Stimulated activated CD8-positive, alpha-beta memory T cell treated with anti-CD3 and anti-CD28 coated beads, Interleukin-12 subunit alpha, Interleukin-12 subunit beta, amount 100 ng/mL, for 1 hour (primary cell): ENCODE measurements around the gene MLPH.

Experiments used
- DNase-seq: peaks from one replicate; pipeline ENCODE4 v3.0.0-alpha.2; 2020; ENCODE audit warnings: low read depth

Gene MLPH

DNA sequence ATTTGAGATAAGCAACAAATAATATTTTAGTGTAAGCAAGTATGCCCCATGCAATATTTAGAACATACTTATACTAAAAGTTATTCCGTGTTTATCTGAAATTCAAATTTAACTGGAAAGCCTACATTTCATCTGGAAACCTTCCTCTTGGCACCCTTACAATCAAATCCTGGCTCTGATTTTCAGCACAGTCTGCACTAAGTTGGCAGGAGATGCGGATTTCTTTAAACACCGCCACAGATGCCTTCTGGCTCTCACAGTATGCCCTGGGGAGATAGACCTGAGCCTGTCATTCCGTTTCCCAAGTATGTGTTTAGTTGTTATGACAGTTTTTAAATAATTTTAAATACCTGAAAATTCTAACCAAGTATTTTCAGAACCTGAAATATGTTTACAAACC lies 7.3 kb upstream of the MLPH start:
- no peak for DNase-seq

DNA sequence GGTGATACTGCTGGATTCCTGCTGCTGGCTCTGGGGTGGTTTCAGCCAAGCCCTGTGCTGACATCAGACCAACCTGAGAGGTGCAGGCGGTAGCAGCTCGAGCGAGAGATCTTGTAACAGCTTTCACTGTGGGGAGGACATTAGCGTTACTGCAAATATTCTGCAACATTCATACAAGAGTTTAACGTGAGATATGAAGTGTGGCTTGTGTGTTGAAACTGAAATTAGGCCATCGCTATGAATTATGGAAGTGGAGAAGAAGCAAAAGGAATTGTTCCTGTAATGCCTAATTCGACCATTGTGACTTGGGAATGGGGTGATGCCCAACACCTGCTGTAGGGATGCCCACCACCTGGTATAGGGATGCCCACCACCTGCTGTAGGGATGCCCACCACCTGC lies 6.5 kb upstream of the MLPH start:
- no peak for DNase-seq

DNA sequence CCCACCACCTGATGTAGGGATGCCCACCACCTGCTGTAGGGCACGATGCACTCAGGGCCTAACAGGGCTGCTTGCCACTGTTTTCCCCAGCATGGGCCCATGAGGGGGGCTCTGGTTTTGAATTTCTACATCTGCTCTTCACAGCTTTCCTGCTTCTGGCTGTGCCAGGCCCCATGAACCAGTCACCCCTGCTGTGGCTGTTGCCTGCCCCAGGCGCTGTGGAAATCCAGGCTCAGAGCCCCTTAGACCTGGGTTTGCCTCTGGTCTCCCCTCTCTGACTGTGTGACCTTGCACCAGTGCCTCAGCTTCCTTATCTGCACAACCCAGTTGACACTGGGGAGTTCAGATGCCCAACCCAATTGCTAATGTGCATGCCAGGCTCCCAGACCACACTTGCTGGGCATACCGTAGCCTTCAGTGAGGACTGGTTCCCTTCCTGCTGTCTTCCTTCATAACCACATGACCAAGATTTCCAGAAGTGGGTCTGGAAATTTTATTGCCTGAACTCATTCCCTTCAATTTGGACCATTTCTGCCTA lies 6.0 kb upstream of the MLPH start:
- DNase-seq = no peak

DNA sequence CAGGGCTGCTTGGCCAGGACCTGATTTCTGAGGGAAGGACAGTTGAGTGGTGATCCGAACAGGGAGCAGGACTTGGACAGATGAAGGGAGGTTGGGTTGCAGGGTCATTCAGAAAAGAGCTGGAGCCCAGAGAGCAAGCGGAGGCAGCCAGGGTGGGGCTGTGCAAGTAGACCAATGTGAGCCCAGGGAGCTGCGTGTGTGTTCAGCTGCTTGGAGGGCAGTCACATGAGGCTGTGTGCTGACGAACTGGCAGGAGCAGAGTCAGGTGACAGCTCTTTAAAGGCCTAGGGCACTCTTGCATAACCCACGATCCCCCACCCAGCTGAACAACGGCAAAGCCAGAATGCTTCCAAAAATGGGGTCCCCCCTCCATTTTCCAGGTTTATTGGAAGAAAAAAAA lies 4.6 kb upstream of the MLPH start:
- DNase-seq = no peak

DNA sequence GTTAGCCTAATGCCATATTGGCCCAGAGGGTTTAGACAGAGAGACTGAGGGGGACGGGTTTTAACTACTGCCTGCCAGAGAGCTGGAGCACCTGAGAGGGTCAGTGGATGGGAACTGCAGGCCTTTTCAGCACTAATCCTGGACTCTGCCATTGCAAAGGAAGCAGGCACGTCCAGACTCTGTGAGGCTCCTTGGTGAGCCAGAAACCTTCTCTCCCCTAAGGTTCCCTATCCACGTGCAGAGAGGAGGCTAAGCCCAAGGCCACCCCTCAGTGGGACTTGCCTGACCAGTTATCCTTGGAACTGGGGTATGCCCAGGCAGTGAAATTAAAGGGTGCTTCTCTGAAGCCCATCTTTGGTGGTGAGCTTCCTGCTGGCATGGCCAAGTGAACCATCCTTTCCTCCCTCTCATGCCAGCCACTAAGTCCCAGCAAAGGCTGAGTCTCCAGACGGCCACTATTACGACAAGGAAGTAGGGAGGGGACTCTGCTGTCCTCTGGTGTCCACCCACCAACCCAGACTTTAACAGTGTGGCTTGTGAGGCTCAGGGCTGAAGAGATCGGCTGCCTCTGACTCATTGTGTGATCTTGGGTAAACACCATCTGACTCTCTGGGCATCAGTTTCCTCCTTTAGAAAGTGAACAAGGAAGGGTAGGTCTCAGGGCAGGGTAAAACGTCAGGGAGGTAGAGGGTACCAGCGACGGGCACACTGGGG lies 3.9 kb upstream of the MLPH start:
- no peak for DNase-seq

DNA sequence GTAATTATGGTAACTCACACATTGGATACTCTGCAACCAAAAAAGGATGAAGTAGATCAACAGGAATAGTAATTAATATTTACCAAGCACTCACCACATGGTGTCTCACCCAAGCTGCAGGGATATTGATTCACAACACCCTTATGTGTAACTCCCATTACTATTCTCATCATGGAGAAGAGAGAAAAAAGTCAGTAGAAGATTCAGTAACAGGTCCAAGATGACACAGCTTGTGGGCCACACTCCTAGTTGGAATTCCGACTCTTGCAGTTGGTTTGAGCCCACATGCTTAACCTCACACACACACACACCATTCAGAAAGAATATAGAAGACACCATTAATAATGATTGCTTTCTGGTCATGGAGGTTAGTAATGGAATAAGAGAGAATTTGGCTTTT lies 1.7 kb upstream of the MLPH start:
- DNase-seq = no peak

DNA sequence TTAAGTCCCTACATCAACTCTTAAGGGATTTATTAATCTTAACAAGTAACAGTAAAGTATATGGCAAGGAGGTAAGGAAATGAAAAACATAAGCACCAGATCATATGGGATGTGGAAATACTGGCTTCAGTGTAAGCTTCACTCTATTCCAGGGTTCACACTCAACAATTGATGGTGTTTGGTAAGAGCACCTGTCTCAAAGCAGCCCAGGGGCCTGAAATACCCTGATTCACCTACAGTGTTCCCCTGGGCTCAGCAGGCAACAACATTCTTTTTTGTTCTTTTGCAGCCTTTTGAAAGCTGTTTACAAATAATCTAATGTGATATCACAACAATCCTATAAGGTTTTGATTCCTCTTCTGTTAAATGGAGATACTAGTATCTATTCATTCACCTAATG lies 1.2 kb upstream of the MLPH start:
- DNase-seq = no peak

DNA sequence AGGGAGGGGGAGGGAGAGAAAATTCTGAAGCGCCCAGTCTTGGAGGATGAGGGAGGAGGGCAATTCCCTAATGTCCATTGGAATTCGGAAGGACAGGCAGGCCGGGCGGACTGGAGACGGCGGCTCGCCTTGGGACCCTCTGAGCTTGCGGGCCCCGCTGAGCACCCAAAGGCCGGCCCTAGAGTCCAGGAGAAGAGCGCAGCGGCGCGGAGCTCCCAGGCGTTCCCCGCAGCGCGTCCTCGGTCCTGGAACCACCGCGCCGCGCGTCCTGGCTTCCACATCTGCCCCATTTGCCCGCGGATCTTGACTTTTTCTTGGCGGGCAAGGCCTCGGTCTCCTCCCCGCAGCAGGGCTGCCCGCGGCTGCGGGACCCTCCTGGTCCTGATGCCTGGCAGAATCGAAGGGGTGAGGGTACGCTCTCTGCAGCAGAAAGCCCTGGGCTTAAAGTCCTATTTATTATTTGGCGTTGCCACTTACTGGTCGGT lies 675 bp upstream of the MLPH start:
- DNase-seq = no peak

DNA sequence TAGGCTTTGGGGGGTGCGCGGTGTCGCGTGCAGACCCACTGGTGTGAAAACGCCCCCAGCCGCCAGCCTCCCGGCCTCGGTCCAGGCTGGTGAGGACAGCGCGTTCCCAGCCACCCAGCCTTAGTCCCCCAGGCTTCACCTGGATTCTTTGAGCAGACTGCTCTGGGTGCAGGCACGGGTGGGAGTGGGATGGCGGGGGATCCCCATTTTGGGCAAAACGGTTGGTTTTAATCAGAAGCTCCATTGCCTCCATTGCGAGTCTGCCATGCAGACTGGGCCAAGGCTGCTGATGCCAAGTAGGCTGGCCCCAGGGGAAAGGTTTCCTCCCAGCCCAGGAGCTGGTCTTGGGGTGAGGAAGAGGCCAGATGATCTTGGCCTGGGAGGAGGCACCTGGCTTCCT lies 445 bp downstream of the MLPH start:
- no peak for DNase-seq

DNA sequence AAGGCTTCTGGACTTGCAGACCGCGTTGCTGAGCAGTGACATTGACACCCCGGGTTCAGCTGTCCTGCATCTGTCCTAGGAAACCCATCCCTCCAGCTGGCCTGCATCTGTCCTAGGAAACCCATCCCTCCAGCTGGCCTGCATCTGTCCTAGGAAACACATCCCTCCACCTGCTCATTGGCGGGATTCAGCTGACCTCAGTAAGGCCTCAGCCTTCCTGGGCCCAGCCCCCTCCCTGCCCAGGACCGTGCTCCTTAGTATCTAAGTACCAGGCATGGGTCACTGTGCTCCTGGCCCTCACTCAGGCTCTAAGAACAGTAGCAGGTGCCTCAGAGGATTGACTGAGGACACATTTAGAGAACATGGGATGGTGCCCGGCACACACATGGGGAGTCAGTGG lies 1.2 kb downstream of the MLPH start:
- no peak for DNase-seq

DNA sequence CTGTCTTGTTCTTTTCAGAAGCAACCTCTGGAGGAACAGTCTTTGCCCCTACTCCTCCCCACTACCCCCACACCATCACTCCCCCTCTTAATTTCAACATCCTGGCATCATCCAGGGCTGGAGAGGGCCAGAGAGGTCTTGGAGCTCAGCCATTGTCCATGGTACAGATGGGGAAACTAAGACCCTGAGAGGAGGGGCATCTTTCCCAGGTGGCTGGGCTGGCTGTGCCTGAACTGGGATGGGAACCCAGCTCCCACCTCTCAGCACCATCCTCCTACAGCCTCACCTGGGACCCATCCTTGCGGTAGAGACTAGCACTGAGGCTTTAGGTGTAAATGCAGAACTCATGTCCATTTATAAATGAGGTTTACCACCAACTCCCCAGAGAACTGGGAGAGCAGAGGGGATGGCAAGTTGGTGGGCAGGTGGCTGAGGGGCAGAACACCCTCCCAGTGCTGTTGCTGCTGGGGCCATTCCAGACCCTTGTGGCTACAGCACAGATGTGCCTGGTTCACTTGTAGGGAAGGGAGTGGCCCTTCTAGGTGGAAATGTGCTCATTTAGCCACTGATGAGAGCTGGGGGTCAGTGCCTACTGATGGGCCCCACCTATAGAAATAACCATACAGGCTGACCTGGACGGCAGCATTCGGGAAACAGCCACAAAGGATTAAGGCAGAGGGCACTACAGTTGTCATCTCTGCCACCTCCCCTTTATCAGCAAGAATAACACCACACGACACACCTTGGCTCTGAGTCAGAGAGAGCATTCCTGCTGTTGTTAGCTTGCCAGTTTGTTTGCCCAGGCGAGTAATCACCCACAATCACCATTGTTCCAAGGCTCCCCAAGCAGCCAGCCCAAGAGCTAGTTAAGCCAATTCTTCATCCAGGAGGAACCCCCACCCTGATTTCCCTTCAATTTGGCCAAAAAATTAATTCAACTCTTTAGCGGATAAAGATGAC lies 2.1 kb downstream of the MLPH start:
- no peak for DNase-seq

DNA sequence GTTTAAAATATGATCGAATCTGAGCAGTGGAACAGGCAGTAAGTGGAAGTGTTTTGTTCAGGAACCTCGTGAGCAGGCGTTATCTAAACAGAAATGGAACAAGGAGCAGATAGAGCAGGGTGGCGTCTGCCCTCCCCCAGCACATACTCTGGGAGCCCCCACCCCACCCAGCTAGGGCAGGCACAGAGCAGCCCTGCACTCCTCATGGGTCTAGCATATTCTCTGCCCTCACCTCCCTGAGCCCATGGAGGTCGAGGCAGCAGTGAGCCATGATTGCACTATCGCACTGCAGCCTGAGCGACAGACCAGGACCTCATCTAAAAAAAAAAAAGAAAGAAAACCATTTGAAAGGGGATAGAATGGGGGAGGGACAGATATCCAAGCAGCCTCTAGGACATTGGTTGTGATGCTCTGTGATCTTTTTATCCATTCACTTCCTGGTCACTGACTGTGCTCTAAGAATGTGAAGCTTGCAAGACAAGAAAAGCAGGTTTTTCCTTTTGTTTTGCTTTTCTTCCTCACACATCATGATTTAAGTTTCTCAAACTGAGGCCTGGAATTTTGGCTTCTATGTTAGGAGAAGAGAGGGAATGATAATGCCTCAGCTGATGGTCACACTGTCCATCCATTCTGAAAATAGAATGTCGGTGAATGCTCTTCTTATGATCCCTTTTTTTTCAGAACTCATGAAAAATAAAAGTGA lies 3.1 kb downstream of the MLPH start:
- DNase-seq = no peak

DNA sequence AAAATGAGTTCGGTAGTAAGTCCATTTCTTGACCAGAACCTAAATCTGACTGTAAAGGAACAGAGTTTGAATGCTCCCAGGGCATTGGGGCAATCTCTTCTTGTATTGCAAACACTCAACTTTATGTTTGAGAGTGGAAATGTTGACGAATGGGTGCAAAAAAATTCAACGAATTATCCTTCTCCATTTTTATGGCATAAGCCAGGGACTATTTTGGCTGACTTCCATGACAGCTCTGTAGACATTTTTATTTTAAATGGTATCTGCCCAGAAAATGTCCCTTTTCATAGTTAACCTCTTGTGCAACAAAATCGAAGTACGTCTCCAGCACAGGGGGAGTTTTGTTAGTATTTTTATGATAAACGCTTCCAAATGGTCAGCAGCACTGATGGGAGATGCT lies 3.7 kb downstream of the MLPH start:
- no peak for DNase-seq

DNA sequence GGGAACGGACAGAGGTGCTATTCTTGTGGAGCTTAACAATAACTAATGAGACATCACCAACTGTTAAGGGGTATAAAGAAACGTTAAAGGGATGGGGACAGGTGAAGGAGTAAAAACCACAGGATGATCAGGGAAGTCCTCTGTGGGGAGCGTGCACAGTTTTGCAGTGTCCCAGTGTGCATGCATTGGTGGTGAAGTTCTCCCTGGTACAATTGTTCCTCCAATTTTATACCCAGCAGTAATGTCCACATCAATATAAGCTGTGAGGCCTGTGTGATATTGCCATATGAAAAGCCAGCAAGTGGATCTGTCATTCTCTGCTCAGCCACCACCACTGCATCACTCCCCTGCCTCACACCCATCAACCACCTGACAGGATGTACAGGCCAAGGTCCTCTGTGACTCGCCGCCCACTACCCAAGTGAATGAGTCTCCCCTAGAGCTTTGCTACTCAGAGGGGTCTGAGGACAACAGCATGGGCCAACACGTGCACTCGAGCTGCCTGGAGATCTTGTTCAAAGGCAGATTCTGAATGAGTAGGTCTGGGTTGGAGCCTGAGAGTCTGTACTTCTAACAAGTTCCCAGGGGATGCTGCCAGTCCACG lies 4.6 kb downstream of the MLPH start:
- no peak for DNase-seq

DNA sequence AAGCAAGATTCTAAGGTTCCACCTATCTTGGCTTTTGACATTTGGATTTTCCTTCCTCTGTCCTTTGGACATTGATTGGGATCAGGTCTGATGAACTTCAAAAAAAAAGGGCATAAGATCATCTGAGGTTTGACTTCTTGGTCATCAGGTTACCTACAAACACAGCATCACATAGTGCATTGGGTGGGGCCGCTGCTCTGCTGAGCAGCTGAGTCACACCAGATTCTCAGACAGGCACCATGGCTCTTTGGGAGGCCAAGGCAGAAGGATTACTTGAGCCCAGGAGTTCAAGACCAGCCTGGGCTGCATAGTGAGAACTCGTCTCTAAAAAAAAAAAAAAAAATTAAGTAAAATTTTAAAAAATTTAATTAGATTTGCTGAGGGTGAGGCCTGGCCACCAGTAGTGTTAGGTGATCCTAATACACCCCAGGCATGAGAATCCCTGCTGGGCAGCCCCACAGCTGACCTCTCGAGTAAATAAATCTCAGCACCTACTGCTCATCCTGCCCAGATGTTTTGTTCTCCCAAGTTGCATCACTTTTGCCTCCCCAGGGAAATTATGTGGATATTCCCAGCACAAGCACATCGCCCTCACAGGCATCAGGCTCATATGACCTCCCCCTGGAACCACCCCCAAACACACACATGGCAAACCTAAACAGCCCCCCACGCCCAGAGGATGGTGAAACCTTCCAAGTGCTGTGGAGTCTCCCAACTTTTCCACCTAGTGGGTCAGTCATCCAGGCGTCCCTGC lies 5.3 kb downstream of the MLPH start:
- DNase-seq = no peak

DNA sequence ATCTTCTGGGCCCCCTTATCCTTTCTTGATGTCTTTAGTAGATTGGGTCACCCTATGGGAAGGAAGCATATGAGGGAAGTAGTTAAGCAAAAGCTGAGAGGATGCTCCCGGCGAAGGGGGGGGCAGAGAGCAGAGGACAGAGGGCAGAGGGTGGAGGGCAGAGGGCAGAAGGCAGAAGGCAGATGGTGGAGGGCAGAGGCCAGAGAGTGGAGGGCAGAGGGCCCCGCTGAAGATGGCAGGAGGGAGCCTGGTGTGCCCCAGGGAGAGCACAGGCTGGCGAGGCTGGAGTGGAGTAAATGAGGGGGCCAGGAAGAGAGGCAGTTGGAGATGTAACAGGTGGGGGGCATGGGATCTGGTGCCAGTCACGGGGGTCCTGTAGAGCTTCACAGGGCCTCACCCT lies 7.0 kb downstream of the MLPH start:
- no peak for DNase-seq

DNA sequence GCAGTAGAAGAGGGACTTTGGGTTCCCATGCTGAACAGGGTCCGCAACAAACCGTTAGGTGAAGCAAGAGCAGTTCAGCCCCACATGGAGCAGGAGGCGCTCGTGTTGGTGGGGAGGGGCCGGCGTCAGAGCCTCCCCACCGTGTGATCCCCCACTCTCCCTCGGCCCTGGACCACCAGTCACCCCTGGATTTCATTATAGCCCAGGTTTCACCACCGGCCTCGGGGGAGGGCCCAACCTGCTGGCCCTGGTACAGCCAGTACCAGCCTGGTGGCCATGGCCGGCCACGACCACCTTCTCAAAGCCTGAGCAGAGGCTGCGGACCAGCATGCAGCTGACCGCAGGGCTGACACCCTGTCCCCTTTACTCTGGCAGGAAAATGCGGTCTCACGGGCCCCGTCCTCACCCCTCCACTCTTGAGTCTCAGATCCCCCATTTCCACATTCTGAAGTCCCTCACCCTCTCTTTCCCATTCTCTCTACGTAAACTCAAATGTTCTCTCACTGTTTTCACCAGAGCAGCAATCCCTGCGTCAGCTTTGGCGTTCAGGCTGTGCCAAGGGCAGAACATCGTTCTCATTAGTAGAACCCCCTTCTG lies 8.6 kb downstream of the MLPH start:
- DNase-seq = no peak

DNA sequence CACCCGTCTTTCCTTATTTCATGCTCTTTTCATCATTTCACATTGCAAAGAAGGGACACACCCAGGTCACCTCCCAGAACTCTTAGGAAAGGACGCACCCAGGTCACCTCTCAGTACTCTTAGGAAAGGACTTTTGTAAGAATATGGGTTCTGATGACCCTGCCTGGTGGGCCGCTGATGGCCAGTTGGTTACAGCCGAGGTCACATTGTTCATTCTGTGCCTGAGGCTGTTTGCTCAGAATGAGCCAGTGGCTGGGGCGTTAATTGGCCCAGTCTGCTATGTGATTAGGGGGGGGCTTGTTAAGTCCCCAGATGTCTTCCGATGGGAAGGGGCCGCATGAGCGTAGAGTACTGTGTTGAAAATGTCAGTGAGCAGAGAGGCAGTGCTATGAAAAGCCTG lies 9.4 kb downstream of the MLPH start:
- no peak for DNase-seq

DNA sequence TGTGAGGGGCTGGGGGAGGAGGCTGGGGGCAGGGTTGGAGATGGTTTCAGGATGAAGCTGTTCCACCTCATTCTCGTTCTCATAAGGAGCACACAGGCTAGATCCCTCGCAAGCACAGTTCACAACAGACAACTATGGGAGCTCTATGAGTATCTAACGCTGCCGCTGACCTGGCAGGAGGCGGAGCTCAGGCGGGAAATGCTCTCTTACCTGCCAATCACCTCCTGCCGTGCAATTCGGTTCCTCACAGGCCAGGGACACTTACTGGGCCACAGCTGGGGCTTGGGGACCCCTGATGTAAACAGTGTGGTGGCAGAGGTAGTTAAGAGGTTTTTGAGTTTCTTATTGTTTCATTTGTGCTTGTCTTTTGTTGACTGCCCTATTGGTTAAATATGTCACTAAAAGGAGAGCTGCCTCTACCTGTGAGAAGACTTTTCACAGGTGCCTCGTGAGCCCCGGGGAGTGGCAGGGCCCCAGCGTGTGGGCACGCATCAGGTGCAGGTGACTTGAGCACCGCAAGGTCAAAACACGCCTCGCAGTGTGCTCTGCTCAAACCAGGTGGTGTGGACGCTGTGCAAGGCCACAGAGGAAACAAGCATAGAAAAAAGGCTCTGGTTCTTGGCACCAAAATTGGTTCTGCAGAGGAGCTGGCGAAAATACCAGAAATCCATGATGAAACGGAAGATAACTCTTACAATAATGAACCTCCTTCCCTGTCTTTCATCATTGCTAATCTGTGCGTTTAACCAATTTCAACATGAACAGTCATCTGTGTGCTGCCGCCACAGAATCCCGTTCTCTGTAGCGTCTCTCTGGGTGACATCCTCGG lies 10.2 kb downstream of the MLPH start:
- no peak for DNase-seq

DNA sequence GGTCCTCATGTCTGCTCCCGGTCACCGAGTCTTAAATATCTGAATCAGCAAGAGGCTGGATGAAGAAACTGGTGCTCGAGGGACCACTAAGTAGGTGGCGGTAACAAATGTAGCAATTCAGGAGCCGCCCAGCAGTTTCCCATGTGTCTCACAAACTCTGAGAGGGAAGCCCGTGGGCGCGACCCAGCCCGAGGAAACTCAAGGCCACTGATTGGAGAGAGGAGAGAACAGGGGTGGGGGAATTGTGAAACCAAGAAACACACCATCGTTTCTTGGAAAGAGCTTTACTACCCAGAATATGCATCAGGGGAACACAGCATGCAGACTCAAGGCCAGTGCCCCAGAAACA lies 10.8 kb downstream of the MLPH start:
- DNase-seq = no peak
